Endodermal cell (in vitro differentiated cells): ENCODE measurements around the gene UBA52. TPM values are rescaled to one million over a fixed set of nuclear protein-coding genes. Genes with fewer than 3 reads are reported as not detected.

Experiments
- DNase-seq: peaks from one replicate; pipeline ENCODE4 v3.0.0-alpha.2; 2017
- H3K27ac ChIP-seq: 2 replicates; pipeline ENCODE4 v1.5.1; 2013; ENCODE audit warnings: mild to moderate bottlenecking, low read depth, low read length, moderate library complexity
- H3K27me3 ChIP-seq: 2 replicates; pipeline ENCODE4 v1.6.1; 2013; ENCODE audit warnings: mild to moderate bottlenecking, low read length, moderate library complexity; ENCODE audit not compliant: insufficient read depth, control insufficient read depth, poor library complexity, severe bottlenecking
- H3K36me3 ChIP-seq: 2 replicates; pipeline ENCODE4 v1.7.0; 2013; ENCODE audit warnings: mild to moderate bottlenecking, low read length, moderate library complexity; ENCODE audit not compliant: control insufficient read depth, insufficient read depth
- H3K4me1 ChIP-seq: one replicate; pipeline ENCODE4 v1.7.0; 2013; ENCODE audit warnings: low read length; ENCODE audit not compliant: control insufficient read depth, insufficient read depth
- H3K4me3 ChIP-seq: 2 replicates; pipeline ENCODE4 v1.5.1; 2013; ENCODE audit warnings: mild to moderate bottlenecking, low read length, moderate library complexity
- H3K9ac ChIP-seq: 2 replicates; pipeline ENCODE4 v1.6.1; 2013; ENCODE audit warnings: mild to moderate bottlenecking, low read length, moderate library complexity; ENCODE audit not compliant: poor library complexity, severe bottlenecking; ENCODE audit errors: extremely low read depth
- H3K9me3 ChIP-seq: 2 replicates; pipeline ENCODE4 v1.6.1; 2013; ENCODE audit warnings: mild to moderate bottlenecking, low read length, moderate library complexity; ENCODE audit not compliant: control insufficient read depth
- H3K27ac Mint-ChIP-seq: 2 replicates; pipeline ENCODE4 v1.8.0; 2020; ENCODE audit warnings: mixed read lengths
- H3K27me3 Mint-ChIP-seq: 2 replicates; pipeline ENCODE4 v1.8.0; 2021; ENCODE audit warnings: mild to moderate bottlenecking, mixed read lengths; ENCODE audit not compliant: insufficient read depth
- H3K36me3 Mint-ChIP-seq: 2 replicates; pipeline ENCODE4 v1.8.0; 2020; ENCODE audit warnings: low read depth, mixed read lengths
- H3K4me1 Mint-ChIP-seq: 2 replicates; pipeline ENCODE4 v1.8.0; 2020; ENCODE audit warnings: mixed read lengths
- H3K4me3 Mint-ChIP-seq: 2 replicates; pipeline ENCODE4 v1.8.0; 2020; ENCODE audit warnings: mild to moderate bottlenecking, moderate library complexity, mixed read lengths
- H3K9me3 Mint-ChIP-seq: 2 replicates; pipeline ENCODE4 v1.8.0; 2020; ENCODE audit warnings: mild to moderate bottlenecking, mixed read lengths
- CTCF ChIP-seq: fragments of 200-600 bp; sonication (generic); conservative IDR thresholded peaks from 2 replicates; pipeline ENCODE4 v1.5.0; 2021; ENCODE audit warnings: antibody characterized with exemption, mild to moderate bottlenecking
- WGBS, 2 experiments: methylation state at CpG; one replicate each; pipeline versions ENCODE4 v1.1.5 to v1.1.7; 2013; ENCODE audit warnings: missing lambda C conversion rate in 2 of 2, mixed read lengths in 1 of 2; ENCODE audit not compliant: insufficient coverage in 1 of 2, insufficient read length in 1 of 2; 5-methylcytosine and 5-hydroxymethylcytosine counted together
- total RNA-seq, 2 donors: library from RNA; stranded (reverse); fragmentation: NEBNext Ultra II Directional in 1 of 2; extraction: Animal tissue kit (Norgen Biotek cat#: 25700) in 1 of 2; gene quantifications; 2 replicates in 1 of 2; 3 replicates in 1 of 2; pipeline ENCODE4 v1.2.1, GENCODE V29; 2021

Gene UBA52
- total RNA-seq, 2 donors from 2014 or later, result 1,143 to 1,222 TPM

DNA sequence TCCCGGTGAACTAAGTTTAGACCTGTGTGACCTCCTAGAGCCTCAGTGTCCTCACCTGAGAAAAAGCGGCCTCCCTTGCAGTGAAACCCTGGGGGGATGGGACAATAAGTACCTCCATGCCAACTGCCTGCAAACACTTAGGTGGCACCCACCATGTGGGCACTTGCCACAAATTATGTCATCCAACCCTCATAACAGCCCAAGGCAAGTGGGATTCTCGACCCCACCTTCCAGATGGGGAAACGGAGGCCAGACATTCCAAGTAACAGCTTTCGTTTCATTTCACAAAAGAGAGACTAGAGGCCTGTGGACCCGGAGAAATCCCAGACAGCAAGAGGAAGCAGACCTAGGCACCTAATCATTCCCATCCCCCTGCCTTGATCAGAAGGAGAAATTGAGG is 23.8 kb downstream of the UBA52 start:
- H3K4me3 ChIP-seq, result no peak overlapping the region
- H3K36me3 Mint-ChIP-seq, result peaks cover 5% of the 10 kb centered on the region
- no peak overlapping the region for H3K9ac ChIP-seq
- no peak overlapping the region for H3K4me3 Mint-ChIP-seq
- H3K9me3 Mint-ChIP-seq, result no peaks in the 10 kb centered on the region
- 84 to 85% methylated on average over 2 to 6 of the region's 6 CpGs for WGBS, 2 experiments
- H3K4me1 ChIP-seq, result peaks cover 3% of the 10 kb centered on the region
- no peak for TF ChIP-seq CTCF
- H3K27ac ChIP-seq, result no peak overlapping the region
- DNase-seq, result no peak
- H3K27me3 Mint-ChIP-seq, result peaks cover 2% of the 10 kb centered on the region
- peaks cover 9% of the 10 kb centered on the region for H3K36me3 ChIP-seq
- H3K27me3 ChIP-seq, result no peaks in the 10 kb centered on the region
- no peak overlapping the region for H3K27ac Mint-ChIP-seq
- no peaks in the 10 kb centered on the region for H3K9me3 ChIP-seq
- peaks cover 16% of the 10 kb centered on the region for H3K4me1 Mint-ChIP-seq

- no peak for TF ChIP-seq CTCF
- peaks cover 5% of the 10 kb centered on the region for H3K27me3 ChIP-seq
- H3K4me3 Mint-ChIP-seq, result no peak overlapping the region
Measured at GRCh38 chr19:18596752-18597157, 25.1 kb downstream of the UBA52 start.

DNA sequence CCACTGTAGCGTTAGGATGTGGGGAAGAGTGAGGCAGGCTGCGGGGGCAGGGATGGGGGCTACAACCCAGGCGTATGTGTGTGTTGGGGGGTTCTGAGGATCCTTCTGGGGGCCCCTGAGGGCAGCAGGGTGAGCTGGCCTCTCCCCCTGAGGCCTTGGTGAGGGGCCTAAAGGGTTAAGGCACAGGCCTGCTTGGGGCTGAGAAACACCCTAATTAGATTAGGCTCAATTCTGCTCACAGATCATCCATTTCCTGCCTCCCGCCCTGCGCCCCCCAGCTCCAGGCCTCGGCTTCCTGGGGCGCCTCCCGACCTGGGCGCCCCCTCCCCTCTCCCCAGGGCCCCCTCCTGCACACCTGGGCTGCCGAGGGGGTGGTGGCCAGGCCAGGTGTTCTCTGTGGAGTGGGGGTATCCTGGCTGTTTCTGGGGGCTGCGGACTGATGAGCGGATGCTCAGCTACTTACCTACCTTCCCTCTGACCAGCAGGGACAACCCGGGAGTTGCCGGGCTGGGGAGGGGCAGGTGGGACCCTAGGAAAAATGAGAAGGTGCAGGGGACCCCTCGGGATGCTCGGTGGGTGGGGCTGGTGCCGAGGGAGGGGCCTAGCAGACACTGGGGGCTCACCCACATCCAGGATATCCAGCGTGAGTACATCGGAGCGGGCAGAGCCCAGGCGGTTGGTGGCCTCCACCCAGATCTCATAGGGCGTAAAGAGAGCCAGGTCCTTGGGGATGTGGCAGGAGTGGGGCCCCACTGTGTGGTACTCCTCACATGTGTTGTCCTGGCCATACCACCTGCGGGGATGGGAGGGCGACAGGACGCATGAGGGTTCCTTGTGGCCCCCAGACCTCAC is 26.4 kb downstream of the UBA52 start:
- peaks cover under 1% of the 10 kb centered on the region for H3K36me3 Mint-ChIP-seq
- DNase-seq, result peak; percentile 58
- peaks cover 18% of the 10 kb centered on the region for H3K27me3 ChIP-seq
- no peaks in the 10 kb centered on the region for H3K9me3 Mint-ChIP-seq
- H3K4me1 Mint-ChIP-seq, result peaks cover 14% of the 10 kb centered on the region
- no peak for TF ChIP-seq CTCF
- H3K27ac Mint-ChIP-seq, result no peak overlapping the region
- no peak overlapping the region for H3K27ac ChIP-seq
- no peaks in the 10 kb centered on the region for H3K9me3 ChIP-seq
- H3K4me3 ChIP-seq, result no peak overlapping the region
- WGBS, 2 experiments, result 75 to 84% methylated on average over 10 to 24 of the region's 25 CpGs
- no peaks in the 10 kb centered on the region for H3K36me3 ChIP-seq
- H3K27me3 Mint-ChIP-seq, result peaks cover 20% of the 10 kb centered on the region
- no peak overlapping the region for H3K4me3 Mint-ChIP-seq
- no peak overlapping the region for H3K9ac ChIP-seq
- H3K4me1 ChIP-seq, result peaks cover 3% of the 10 kb centered on the region

More at GRCh38 chr19:18596752-18597157, 25.1 kb downstream of the UBA52 start:
- no peak overlapping the region for H3K27ac ChIP-seq
- Mint-ChIP-seq H3K4me1 (peaks cover 16% of the 10 kb centered on the region), H3K27me3 (peaks cover 10% of the 10 kb centered on the region), H3K27ac (no peak overlapping the region), H3K36me3 (peaks cover 2% of the 10 kb centered on the region), H3K9me3 (no peaks in the 10 kb centered on the region)
- 84 to 90% methylated on average over 4 to 21 of the region's 21 CpGs for WGBS, 2 experiments
- peak; percentile 94 for DNase-seq
- H3K4me1 ChIP-seq, result peaks cover 3% of the 10 kb centered on the region
- H3K9ac ChIP-seq, result no peak overlapping the region
- peaks cover 5% of the 10 kb centered on the region for H3K36me3 ChIP-seq
- H3K4me3 ChIP-seq, result no peak overlapping the region
- H3K9me3 ChIP-seq, result no peaks in the 10 kb centered on the region
